Daoy (cell line): ENCODE measurements around the gene PLXNA3. TPM values are rescaled to one million over a fixed set of nuclear protein-coding genes. Genes with fewer than 3 reads are reported as not detected.
"Not testable (repeated sequence)": the region's sequence is repeated elsewhere in the genome, so short reads cannot be mapped to it uniquely, and the experiment has no call there.

Source experiments
- DNase-seq: peaks from one replicate; pipeline ENCODE4 v3.0.0-alpha.2; 2015; ENCODE audit warnings: low read depth
- total RNA-seq: library from RNA; depleted of rRNA; stranded (reverse); fragments of >200 nt; shearing (Covaris generic); gene quantifications from 2 replicates; pipeline ENCODE4 v1.2.3, GENCODE V29; 2014

PLXNA3 gene
- total RNA-seq, 1 experiment from 2014 or later: 1.5 TPM

DNA sequence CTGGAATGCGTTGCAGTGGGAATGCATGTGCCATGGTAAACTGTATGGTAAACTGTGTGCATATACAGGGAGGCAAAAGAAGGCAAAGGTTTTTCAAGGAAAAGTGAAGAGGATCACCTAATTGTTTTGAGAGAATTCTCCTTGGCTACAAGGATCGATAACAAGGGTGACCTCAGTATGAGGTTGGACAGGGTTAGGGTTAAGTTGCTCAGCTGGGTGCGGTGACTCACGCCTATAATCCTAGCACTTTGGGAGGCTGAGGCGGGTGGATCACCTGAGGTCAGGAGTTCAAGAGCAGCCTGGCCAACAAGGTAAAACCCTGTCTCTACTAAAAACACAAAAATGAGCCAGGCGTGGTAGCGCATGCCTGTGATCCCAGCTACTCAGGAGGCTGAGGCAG, 43.3 kb downstream of the PLXNA3 start:
- not testable (repeated sequence) for DNase-seq

- no peak for DNase-seq
Measured at GRCh38 chrX:154502098-154502497, 44.0 kb downstream of the PLXNA3 start.

GRCh38 chrX:154502989-154503388, 44.9 kb downstream of the PLXNA3 start:
- DNase-seq: no peak

DNA sequence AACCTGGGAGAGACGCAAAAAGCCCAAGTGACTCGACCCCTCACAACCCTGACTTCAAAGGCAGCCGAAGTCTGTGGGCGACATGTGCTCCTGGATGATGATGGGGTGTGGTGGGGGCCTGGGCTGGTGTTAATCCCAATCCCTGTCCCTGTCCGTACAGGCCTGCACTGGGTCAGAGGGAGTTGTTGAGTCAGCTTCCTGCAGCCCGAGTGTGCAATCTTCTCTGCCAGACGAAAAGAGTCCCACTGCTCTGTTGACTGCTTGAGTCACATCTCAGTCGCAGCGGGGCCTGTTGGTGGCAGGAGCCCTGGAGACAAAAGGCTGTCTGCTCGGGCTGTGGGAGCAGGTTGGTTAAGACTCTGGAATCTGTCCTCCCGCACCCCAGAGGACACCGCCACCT, 47.7 kb downstream of the PLXNA3 start:
- peak; percentile 48 for DNase-seq

- DNase-seq: no peak
Measured at GRCh38 chrX:154506483-154507332, 48.6 kb downstream of the PLXNA3 start.

GRCh38 chrX:154507673-154508383, 49.7 kb downstream of the PLXNA3 start:
- no peak for DNase-seq

DNA sequence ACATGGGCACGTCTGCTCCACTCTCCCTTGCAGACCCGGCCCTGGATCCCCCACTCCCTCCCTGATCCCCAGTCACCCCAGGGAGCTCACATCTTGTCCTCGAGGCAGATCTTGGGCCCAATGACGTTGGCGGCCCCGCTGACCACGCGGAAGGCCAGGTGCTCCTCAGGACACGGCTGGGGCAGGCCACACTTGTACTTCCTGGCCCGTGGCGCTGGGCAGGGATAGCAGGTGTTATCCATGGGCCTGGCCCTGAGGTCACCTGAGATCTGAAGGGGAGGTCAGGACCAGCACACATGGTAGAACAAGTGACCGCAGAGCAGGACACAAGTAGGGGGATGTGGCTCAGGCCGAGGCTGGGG, 50.3 kb downstream of the PLXNA3 start:
- no peak for DNase-seq

- DNase-seq: no peak
Measured at GRCh38 chrX:154509455-154509854, 51.4 kb downstream of the PLXNA3 start.

DNA sequence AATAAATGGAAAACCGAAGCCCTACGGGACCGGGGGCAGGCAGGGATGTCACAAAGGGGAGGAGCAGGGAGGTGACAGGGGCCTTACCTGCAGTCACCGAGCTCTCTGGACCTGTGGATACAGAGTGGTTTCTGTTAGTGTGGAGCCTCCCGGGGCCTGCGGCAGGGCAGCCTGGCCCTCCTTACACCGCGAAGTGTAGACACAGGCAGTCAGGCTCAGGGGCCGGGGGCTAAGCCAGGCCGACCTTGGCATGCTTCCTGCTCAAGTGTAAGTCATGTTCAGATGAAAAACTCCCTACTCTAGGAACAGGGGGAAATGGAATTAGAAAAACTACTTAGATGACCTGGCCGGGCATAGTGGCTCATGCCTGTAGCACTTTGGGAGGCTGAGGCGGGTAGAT, 53.7 kb downstream of the PLXNA3 start:
- no peak for DNase-seq

- no peak for DNase-seq
Measured at GRCh38 chrX:154512879-154513553, 54.9 kb downstream of the PLXNA3 start.

DNA sequence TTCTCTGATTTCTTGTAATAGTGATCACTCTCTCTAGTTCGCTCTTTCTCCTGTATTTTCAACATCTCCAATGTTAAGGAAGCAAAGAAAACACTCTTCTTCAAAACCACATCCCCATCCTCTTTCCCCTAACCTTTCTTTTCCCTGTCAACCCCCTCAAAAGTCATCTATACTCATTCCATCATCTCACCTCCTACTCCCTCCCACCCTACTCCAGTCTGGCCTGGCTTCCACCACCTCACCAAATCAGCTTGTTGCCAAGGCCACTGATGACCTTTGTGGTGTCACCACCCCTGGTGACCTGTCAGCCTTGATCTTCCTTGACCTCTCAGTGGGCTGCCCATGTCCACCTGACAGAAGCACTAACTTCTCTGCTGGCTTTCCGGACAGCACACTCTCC, 55.6 kb downstream of the PLXNA3 start:
- no peak for DNase-seq

DNA sequence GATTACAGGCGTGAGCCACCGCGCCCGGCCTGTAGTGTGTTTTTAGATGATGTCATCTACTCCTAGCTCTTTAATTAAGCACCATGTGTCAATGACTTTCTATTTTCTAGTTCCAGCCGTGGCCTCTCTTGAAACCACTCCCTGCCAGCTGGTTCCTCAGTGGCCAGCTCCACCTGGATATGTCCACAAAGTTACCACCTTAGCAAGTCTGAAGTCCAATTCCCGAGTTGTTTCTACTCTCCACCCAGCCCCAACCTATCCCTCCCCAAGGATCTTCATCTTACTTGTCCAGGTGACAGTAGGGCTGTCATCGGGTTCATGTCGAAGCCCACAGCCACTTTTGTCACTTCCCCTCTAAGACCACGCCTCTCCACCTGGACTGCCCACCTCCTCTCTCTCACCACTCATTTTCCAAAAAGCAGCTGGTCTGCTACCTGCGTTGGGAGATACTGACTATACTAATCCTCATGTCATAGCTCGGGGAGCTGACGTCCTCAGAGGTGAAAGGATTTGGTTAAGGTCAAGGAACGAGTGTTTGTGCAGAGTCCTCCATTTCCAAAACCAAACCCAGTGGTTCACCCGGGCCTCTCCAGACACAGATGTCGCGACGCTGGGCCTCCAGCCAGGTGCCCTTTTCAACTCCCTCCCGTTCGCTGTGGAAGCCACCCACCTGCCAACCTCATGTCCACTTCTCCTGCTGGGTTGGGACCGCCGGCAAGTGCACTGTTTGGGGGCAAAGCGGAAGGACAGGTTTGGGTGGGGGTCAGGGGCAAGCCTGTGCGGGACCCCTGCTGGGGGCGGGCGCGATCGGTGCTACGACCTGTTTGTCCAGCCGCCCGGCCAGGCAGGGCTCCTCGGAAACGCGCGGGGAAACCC, 57.2 kb downstream of the PLXNA3 start:
- no peak for DNase-seq

GRCh38 chrX:154515966-154516655, 58.0 kb downstream of the PLXNA3 start, which contains the start of gene FAM3A:
Gene FAM3A (minus strand): TSS chrX:154516232. CDS start chrX:154515772, 460 bp downstream.
- DNase-seq: peak; percentile 90

GRCh38 chrX:154516656-154517100, 58.6 kb downstream of the PLXNA3 start:
- no peak for DNase-seq

GRCh38 chrX:154517101-154517781, 59.2 kb downstream of the PLXNA3 start:
- no peak for DNase-seq

GRCh38 chrX:154519389-154519788, 61.3 kb downstream of the PLXNA3 start:
- DNase-seq: no peak

DNA sequence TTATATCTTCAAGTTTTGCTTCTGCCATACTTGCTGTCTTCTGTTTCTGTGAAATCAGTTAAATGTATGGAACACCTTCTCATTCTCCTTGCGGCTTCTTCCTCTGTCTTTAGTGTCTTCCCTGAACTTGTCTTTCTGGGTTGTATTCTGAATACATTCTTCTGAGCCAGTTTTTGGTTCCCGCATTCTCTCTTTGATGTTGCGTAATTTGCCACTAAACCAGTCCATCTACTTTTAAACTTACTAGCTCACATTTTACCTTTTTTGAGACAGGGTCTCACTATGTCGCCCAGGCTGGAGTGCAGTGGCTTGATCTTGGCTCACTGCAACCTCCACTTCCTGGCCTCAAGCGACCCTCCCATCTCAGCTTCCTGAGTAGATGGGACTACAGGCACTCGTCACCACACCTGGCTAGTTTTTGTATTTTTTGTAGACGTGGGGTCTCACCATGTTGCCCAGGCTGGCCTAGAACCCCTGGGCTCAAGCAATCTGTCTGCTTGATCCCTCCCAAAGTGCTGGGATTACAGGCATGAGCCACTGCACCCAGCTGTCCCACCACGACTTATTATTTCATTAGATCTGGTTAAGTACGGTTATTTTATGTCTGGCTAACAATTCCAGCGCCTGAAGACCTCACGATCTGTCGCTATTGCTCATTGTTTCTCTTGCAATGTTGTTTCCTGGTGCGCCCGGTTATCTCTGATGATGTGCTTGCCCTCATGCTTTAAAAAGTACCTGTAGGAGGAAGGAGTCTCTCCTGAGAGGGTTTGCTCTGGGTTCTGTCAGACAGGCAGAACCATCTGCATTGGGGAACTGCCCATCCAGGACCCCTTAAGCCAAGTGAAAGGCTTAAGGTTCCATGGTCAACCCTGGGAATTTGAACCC, 67.8 kb downstream of the PLXNA3 start:
- DNase-seq: no peak

GRCh38 chrX:154526901-154527675, 69.0 kb downstream of the PLXNA3 start:
- peak; percentile 54 for DNase-seq
